IMR-90 (cell line): ENCODE data around the gene PTPRU. TPM values are rescaled to one million over a fixed set of nuclear protein-coding genes. Genes with fewer than 3 reads are reported as not detected.

Experiments used
- ATAC-seq: fragments of 200-7000 bp; cut with Tn5 transposase; 2 replicates; pipeline ENCODE4 v1.9.1; 2020; ENCODE audit warnings: low read depth, mild to moderate bottlenecking, moderate library complexity
- BruUV-seq: library from RNA; stranded (reverse); fragments of 400-500 nt; replicated peaks from 2 replicates; lab custom pipeline; 2021; lab: Mats Ljungman, UMichigan
- CTCF ChIA-PET: fragments of 300-600 bp; formaldehyde crosslinking; extraction: SDS; loops from one replicate; lab custom pipeline; 2021; ENCODE audit warnings: antibody characterized with exemption; lab: Yijun Ruan, JAX
- POLR2A ChIA-PET: fragments of 300-600 bp; sonication (Branson Sonifier 250); formaldehyde crosslinking; loops from one replicate; lab custom pipeline; 2022; ENCODE audit warnings: antibody characterized with exemption; ENCODE audit not compliant: unreplicated experiment; lab: Charles Lee
- DNase-seq: peaks from one replicate; pipeline ENCODE4 v3.0.0; 2013
- H2AFZ ChIP-seq: replicated peaks from 2 replicates; pipeline ENCODE3; 2013; ENCODE audit warnings: low read length, mild to moderate bottlenecking; ENCODE audit not compliant: poor library complexity
- H2AK5ac ChIP-seq: 2 replicates; pipeline ENCODE4 v1.6.1; 2013; ENCODE audit warnings: low read depth, low read length, inconsistent platforms
- H2AK9ac ChIP-seq: replicated peaks from 2 replicates; pipeline ENCODE3; 2013; ENCODE audit warnings: mild to moderate bottlenecking, low read depth, low read length, moderate library complexity; ENCODE audit not compliant: poor library complexity
- H2BK120ac ChIP-seq: 2 replicates; pipeline ENCODE4 v1.6.1; 2013; ENCODE audit warnings: low read depth, low read length, inconsistent platforms
- H2BK15ac ChIP-seq: 3 replicates; pipeline ENCODE4 v1.6.1; 2013; ENCODE audit warnings: low read depth, low read length, inconsistent platforms
- H2BK20ac ChIP-seq: 2 replicates; pipeline ENCODE4 v1.6.1; 2013; ENCODE audit warnings: low read depth, mild to moderate bottlenecking, inconsistent platforms, low read length, moderate library complexity
- H2BK5ac ChIP-seq: 2 replicates; pipeline ENCODE4 v1.6.1; 2013; ENCODE audit warnings: mild to moderate bottlenecking, low read depth, low read length, inconsistent platforms; ENCODE audit not compliant: poor library complexity, severe bottlenecking
- H3K14ac ChIP-seq: replicated peaks from 2 replicates; pipeline ENCODE4 v1.6.1; 2013; ENCODE audit warnings: low read depth, low read length, inconsistent platforms
- H3K18ac ChIP-seq: 2 replicates; pipeline ENCODE4 v1.6.1; 2013; ENCODE audit warnings: low read depth, low read length, control low read depth
- H3K23ac ChIP-seq: 2 replicates; pipeline ENCODE4 v1.6.1; 2013; ENCODE audit warnings: low read depth, low read length, inconsistent platforms
- H3K27ac ChIP-seq: 2 replicates; pipeline ENCODE4 v1.5.1; 2013; ENCODE audit warnings: mild to moderate bottlenecking, control low read depth, low read length; ENCODE audit not compliant: insufficient read depth
- H3K27me3 ChIP-seq: 2 replicates; pipeline ENCODE4 v1.6.1; 2013; ENCODE audit warnings: low read length; ENCODE audit not compliant: control insufficient read depth, insufficient read depth
- H3K36me3 ChIP-seq: 2 replicates; pipeline ENCODE4 v1.6.1; 2013; ENCODE audit warnings: low read length, mixed read lengths; ENCODE audit not compliant: control insufficient read depth, insufficient read depth
- H3K4ac ChIP-seq: 2 replicates; pipeline ENCODE4 v1.6.1; 2013; ENCODE audit warnings: low read depth, low read length, inconsistent platforms
- H3K4me1 ChIP-seq: 2 replicates; pipeline ENCODE4 v1.6.1; 2013; ENCODE audit warnings: low read length, mixed read lengths; ENCODE audit not compliant: control insufficient read depth, insufficient read depth
- H3K4me2 ChIP-seq: 2 replicates; pipeline ENCODE4 v1.6.1; 2013; ENCODE audit warnings: low read depth, mild to moderate bottlenecking, control low read depth, low read length, moderate library complexity
- H3K4me3 ChIP-seq: 2 replicates; pipeline ENCODE4 v1.5.1; 2013; ENCODE audit warnings: low read depth, mild to moderate bottlenecking, control low read depth, low read length, moderate library complexity; ENCODE audit not compliant: insufficient read depth
- H3K56ac ChIP-seq: 2 replicates; pipeline ENCODE4 v1.6.1; 2013; ENCODE audit warnings: low read length, inconsistent platforms; ENCODE audit not compliant: insufficient read depth; ENCODE audit errors: extremely low read depth
- H3K79me1 ChIP-seq, 2 experiments: 2 replicates each; pipeline ENCODE4 v1.6.1; 2013; ENCODE audit warnings: low read length in 2 of 2, inconsistent platforms in 1 of 2, low read depth in 1 of 2
- H3K9ac ChIP-seq: 2 replicates; pipeline ENCODE4 v1.6.1; 2013; ENCODE audit warnings: low read depth, low read length, control low read depth
- H3K9me1 ChIP-seq: 2 replicates; pipeline ENCODE4 v1.6.1; 2013; ENCODE audit warnings: low read length, inconsistent platforms; ENCODE audit not compliant: insufficient read depth
- H3K9me3 ChIP-seq: 2 replicates; pipeline ENCODE4 v1.6.1; 2013; ENCODE audit warnings: low read length; ENCODE audit not compliant: control insufficient read depth, insufficient read depth
- H4K20me1 ChIP-seq: 2 replicates; pipeline ENCODE4 v1.6.1; 2013; ENCODE audit warnings: low read length, inconsistent platforms; ENCODE audit not compliant: insufficient read depth
- H4K5ac ChIP-seq: 2 replicates; pipeline ENCODE4 v1.6.1; 2013; ENCODE audit warnings: mild to moderate bottlenecking, low read depth, low read length, control low read depth
- H4K8ac ChIP-seq, 2 experiments: 2 replicates each; pipeline ENCODE4 v1.6.1; 2013; ENCODE audit warnings: low read depth in 2 of 2, low read length in 2 of 2, control low read depth in 1 of 2, inconsistent platforms in 1 of 2
- H4K91ac ChIP-seq: 2 replicates; pipeline ENCODE4 v1.6.1; 2013; ENCODE audit warnings: low read depth, low read length, inconsistent platforms; ENCODE audit not compliant: insufficient read depth
- CEBPB ChIP-seq: IDR thresholded peaks from 2 replicates; pipeline ENCODE4 v1.6.1; 2012; ENCODE audit warnings: low read depth, low read length, improper control_type of control experiment
- NFE2L2 ChIP-seq: fragments of 150-350 bp; IDR thresholded peaks from 2 replicates; pipeline ENCODE4 v1.6.1; 2016; ENCODE audit warnings: low read depth, mild to moderate bottlenecking, low read length
- RAD21 ChIP-seq: IDR thresholded peaks from 2 replicates; pipeline ENCODE4 v1.6.1; 2012; ENCODE audit warnings: low read length, improper control_type of control experiment
- USF2 ChIP-seq: fragments of 150-350 bp; IDR thresholded peaks from 2 replicates; pipeline ENCODE4 v1.6.1; 2017; ENCODE audit warnings: mild to moderate bottlenecking, antibody characterized with exemption, low read length, low read depth
- whole genome bisulfite sequencing, 2 experiments: methylation state at CpG; one replicate each; pipeline versions ENCODE4 v1.1.5 to v1.1.7; 2013; ENCODE audit warnings: missing lambda C conversion rate in 2 of 2; ENCODE audit not compliant: insufficient read length in 1 of 2; ENCODE audit errors: extremely low coverage in 2 of 2; 5-methylcytosine and 5-hydroxymethylcytosine counted together
- dilution Hi-C: fragments of 300-500 bp; cut with HindIII; formaldehyde crosslinking; loops from one replicate; pipeline ENCODE4 v1.14.3; 2018; ENCODE audit warnings: low sequenced_read_pairs; ENCODE audit not compliant: unreplicated experiment
- in situ Hi-C: fragments of 300-500 bp; cut with MboI; formaldehyde crosslinking; loops from 3 replicates; pipeline ENCODE4 v1.14.3; 2019; ENCODE audit warnings: low sequenced_read_pairs, inconsistent platforms, mixed read lengths
- intact Hi-C: fragments of 100-400 bp; cut with micrococcal nuclease; formaldehyde crosslinking; loops from 2 replicates; pipeline ENCODE4 v1.10.0; 2022
- polyA plus RNA-seq, 3 experiments: library from polyadenylated mRNA; depleted of rRNA; stranded (reverse); fragments of >200 nt; gene quantifications; 2 replicates each; pipeline ENCODE4 v1.2.3, GENCODE V29; 2012; ENCODE audit warnings: low replicate concordance in 1 of 3
- total RNA-seq: library from RNA; depleted of rRNA; stranded (reverse); fragments of >200 nt; gene quantifications from 2 replicates; pipeline ENCODE4 v1.2.3, GENCODE V29; 2012

Gene PTPRU
- total and polyA plus RNA-seq, 2 of the 4 experiments (the other 2 are of a cell fraction) = 7.0 to 10.7 TPM

GRCh38 chr1:29230204-29230552 lies 6.1 kb upstream of the PTPRU start:
- 13% methylated on average over 3 of the region's 4 CpGs; no CpG with 5 or more reads in 1 of the 2 experiments for WGBS, 2 experiments

More at GRCh38 chr1:29230204-29230552, 6.1 kb upstream of the PTPRU start:
- peak overlapping the region; percentile 79 for H3K4me3 ChIP-seq
- H2AFZ ChIP-seq = peak overlapping the region; percentile 97
- peak overlapping the region; percentile 73 to 94 for H4K8ac ChIP-seq
- no peak overlapping the region for H3K27ac ChIP-seq
- ATAC-seq (no peak), DNase-seq (no peak)
- peak overlapping the region; percentile 77 for H3K9ac ChIP-seq
- H3K4ac ChIP-seq = no peak overlapping the region
- no peak overlapping the region for H4K91ac ChIP-seq
- peaks cover 18 to 31% of the 10 kb centered on the region in 2 experiments for H3K79me1 ChIP-seq
- H2BK5ac ChIP-seq = no peak overlapping the region
- dilution Hi-C loops = no loop called here
- no peak overlapping the region for H2BK120ac ChIP-seq
- H3K27me3 ChIP-seq = peaks cover 2% of the 10 kb centered on the region; the same call in 1 of the 2 replicates
- ChIA-PET POLR2A (no interaction called here), CTCF (interaction anchor here (1.2 kb wide), 1 partner anchor 1477 kb away, joined by 3 read pairs; no protein-coding TSS in a partner anchor)
- H3K56ac ChIP-seq = no peak overlapping the region
- no peak overlapping the region for H2BK20ac ChIP-seq
- in situ Hi-C loops = loop anchor here (10.0 kb wide), 1 partner anchor 1485 kb away; no protein-coding TSS in a partner anchor
- no peaks in the 10 kb centered on the region; the same call in 1 of the 2 replicates for H4K20me1 ChIP-seq
- H3K36me3 ChIP-seq = no peaks in the 10 kb centered on the region
- H3K14ac ChIP-seq = peak overlapping the region; percentile 24; the same call in 1 of the 2 replicates
- no TSS peak for BruUV-seq
- H2AK5ac ChIP-seq = no peak overlapping the region
- H2AK9ac ChIP-seq = peak overlapping the region; percentile 35
- no peak overlapping the region for H3K18ac ChIP-seq
- peaks cover 2% of the 10 kb centered on the region; the same call in 1 of the 2 replicates for H3K4me1 ChIP-seq
- H2BK15ac ChIP-seq = no peak overlapping the region
- peak overlapping the region; percentile 39; the same call in 1 of the 2 replicates for H3K23ac ChIP-seq
- H3K9me1 ChIP-seq = no peaks in the 10 kb centered on the region; the same call in 1 of the 2 replicates
- no peaks in the 10 kb centered on the region for H3K9me3 ChIP-seq
- H4K5ac ChIP-seq = 0 out of 2 replicates have a peak overlapping the region, but pooled peaks have one; percentile 37
- intact Hi-C loops = no loop called here
- TF ChIP-seq NFE2L2 = no peak
- no peak for TF ChIP-seq CEBPB
- TF ChIP-seq USF2 = no peak
- no peak for TF ChIP-seq RAD21
- peak overlapping the region; percentile 82 for H3K4me2 ChIP-seq
